Measurements from ENCODE around the gene NUDT16. TPM values are rescaled to one million over a fixed set of nuclear protein-coding genes. Genes with fewer than 3 reads are reported as not detected.
"Not testable (repeated sequence)": the region's sequence is repeated elsewhere in the genome, so short reads cannot be mapped to it uniquely, and the experiment has no call there.

The NUDT16 gene
- polyA plus RNA-seq, 4 donors, result 21.8 to 42.6 (median 40.7) TPM

- DNase-seq (ENCODE audit: low read depth in 4 of 4, low spot score in 3 of 4), result not testable (repeated sequence)
Measured at GRCh38 chr3:131380821-131381444, 641 bp upstream of the NUDT16 start.

DNA sequence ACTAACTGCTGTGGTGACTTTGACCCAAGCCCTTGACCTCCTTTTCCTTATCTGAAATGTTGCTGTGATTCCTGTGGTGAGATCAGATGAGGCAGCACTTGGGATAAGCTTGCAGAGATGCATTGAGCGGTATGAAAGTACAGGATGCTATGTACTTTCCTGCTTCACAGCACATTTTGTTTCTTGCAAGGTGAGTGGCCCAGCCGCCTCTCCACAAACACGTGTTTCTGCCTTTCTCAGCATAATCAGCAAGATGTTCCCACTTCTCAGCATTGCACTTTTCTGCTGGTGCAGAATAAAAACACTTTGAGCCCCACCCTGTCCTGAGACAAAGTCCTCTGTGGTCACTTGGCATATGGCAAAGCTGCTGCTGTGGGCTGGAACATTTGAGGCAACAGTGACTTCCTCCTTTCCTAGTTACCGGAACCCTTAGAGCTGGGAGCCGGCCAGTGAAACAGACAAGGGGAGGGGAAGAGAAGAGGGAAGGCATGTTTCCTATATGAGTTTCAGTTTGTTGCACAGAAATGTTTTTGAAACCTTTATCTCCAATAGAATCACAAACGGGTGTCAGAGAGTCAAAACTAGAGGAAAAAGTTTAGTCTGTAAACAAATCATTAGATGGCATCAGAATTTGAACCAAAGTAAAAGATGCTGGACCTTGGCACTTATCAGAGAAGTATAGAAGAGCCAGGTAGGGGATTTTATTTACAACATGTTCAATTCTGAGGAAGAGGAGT lies 5.0 kb downstream of the NUDT16 start:
- no peak for DNase-seq (ENCODE audit: low read depth in 4 of 4, low spot score in 3 of 4)

- no peak for DNase-seq (ENCODE audit: low read depth in 4 of 4, low spot score in 3 of 4)
Measured at GRCh38 chr3:131387796-131388489, 6.4 kb downstream of the NUDT16 start.

GRCh38 chr3:131388490-131388799 lies 6.9 kb downstream of the NUDT16 start:
- DNase-seq (ENCODE audit: low read depth in 4 of 4, low spot score in 3 of 4), result no peak

- no peak for DNase-seq (ENCODE audit: low read depth in 4 of 4, low spot score in 3 of 4)
Measured at GRCh38 chr3:131390331-131390730, 8.8 kb downstream of the NUDT16 start.

DNA sequence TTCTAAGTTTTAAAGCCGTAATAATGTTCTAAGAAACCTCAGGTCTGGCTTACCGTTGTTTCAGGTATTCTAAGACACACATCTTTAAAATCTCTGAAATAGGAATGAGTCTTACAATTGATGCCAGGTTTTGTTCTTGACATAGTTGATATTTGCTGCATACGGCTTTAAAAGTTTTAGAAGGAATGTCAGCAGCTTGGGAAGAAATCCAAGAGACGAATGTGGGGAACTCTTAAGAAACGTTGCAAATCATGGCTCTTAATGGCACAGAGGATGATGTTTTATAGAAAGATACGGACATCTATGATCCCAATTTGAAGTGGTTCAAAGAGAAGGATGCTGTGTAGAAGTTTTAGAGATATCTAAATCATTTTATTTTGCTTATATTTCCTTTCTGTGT lies 11.5 kb downstream of the NUDT16 start:
- DNase-seq (ENCODE audit: low read depth in 4 of 4, low spot score in 3 of 4), result no peak

DNA sequence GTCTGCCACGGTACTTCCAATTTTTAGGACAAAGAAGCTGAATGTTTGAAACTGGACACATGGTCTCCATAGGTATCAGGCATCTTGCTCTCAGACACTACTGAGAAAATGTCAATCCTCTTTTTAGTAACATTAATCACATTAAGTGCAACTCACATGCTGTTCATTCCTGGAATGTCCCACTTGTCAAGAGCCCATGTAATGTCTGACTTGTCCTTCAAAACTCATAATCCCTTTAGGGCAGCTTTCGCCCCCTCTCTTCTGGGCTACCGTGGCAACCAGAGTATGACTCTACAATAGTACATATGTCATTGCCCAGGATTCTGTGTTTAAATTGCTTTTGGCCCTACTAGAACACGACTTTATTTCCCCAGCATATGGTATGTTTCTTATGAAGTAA lies 12.3 kb downstream of the NUDT16 start:
- no peak for DNase-seq (ENCODE audit: low read depth in 4 of 4, low spot score in 3 of 4)

GRCh38 chr3:131394400-131394799 lies 12.8 kb downstream of the NUDT16 start:
- no peak for DNase-seq (ENCODE audit: low read depth in 4 of 4, low spot score in 3 of 4)

DNA sequence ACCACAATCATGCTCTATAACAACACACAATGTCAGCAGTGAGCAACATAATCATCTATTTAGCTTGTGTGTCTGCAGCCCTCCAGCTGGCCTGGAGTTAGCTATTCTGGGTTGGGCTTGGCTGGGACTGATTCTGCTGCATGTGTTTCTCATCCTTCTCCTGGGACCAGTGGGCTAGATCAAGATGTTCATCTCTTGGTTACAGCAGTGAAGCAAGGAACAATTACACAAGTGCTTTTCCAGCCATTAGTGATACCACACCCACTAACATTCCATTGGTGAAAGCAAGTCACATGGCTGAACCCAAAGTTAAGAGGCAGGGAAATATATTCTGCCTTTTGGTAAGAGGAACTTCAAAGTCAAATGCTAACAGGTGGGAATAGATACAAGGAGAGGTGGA lies 14.6 kb downstream of the NUDT16 start:
- DNase-seq (ENCODE audit: low read depth in 4 of 4, low spot score in 3 of 4), result no peak

GRCh38 chr3:131397889-131398288 lies 16.3 kb downstream of the NUDT16 start:
- DNase-seq (ENCODE audit: low read depth in 4 of 4, low spot score in 3 of 4), result no peak

- no peak for DNase-seq (ENCODE audit: low read depth in 4 of 4, low spot score in 3 of 4)
Measured at GRCh38 chr3:131401978-131402377, 20.4 kb downstream of the NUDT16 start.

- no peak for DNase-seq (ENCODE audit: low read depth in 4 of 4, low spot score in 3 of 4)
Measured at GRCh38 chr3:131402391-131403039, 20.9 kb downstream of the NUDT16 start.

GRCh38 chr3:131403216-131403895 lies 21.8 kb downstream of the NUDT16 start:
- no peak for DNase-seq (ENCODE audit: low read depth in 4 of 4, low spot score in 3 of 4)

GRCh38 chr3:131405411-131405810 lies 23.8 kb downstream of the NUDT16 start:
- DNase-seq (ENCODE audit: low read depth in 4 of 4, low spot score in 3 of 4), result no peak

- DNase-seq (ENCODE audit: low read depth in 4 of 4, low spot score in 3 of 4), result no peak
Measured at GRCh38 chr3:131406274-131406673, 24.7 kb downstream of the NUDT16 start.

DNA sequence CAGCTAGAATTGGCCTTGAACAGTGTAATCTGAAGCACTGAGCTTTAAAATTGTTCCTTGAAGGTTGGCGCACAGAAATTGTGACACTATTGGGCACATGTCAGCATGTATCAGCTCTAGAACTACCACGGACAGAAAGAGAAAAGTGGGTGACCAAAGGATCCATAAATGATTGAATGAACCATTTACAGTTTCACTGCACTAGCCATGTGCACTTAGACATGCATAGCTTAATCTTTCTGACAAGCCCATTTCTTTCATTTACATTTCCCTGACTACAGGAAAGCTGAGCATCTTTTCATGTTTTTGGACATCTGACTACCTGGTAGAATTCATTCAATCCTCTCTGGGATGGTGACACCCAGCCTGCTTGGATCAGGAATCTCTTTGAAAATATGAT lies 36.2 kb downstream of the NUDT16 start:
- no peak for DNase-seq (ENCODE audit: low read depth in 4 of 4, low spot score in 3 of 4)

DNA sequence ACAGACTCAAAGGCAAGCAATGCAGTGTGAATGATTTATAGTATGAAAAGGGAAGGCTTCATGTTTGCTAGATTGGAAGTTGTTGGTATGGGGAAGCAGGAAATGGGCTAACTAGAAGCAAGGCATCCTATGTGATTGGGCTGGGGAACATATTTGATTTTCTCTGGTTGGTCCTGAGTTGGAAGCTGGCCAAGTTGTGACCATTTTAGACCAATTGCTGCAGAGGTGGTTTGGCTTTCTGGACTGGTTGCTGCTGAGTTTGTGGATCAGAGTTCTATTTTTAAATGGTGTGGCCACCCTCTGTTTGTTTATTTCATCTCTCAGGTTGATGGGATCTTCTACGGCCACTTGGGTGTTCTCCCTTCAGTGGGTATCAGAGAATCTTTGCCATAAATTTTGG lies 39.7 kb downstream of the NUDT16 start:
- DNase-seq (ENCODE audit: low read depth in 4 of 4, low spot score in 3 of 4), result no peak

- no peak for DNase-seq (ENCODE audit: low read depth in 4 of 4, low spot score in 3 of 4)
Measured at GRCh38 chr3:131421957-131422498, 40.5 kb downstream of the NUDT16 start.

GRCh38 chr3:131427226-131427625 lies 45.7 kb downstream of the NUDT16 start:
- no peak for DNase-seq (ENCODE audit: low read depth in 4 of 4, low spot score in 3 of 4)

GRCh38 chr3:131431754-131432153 lies 50.2 kb downstream of the NUDT16 start:
- DNase-seq (ENCODE audit: low read depth in 4 of 4, low spot score in 3 of 4), result no peak

DNA sequence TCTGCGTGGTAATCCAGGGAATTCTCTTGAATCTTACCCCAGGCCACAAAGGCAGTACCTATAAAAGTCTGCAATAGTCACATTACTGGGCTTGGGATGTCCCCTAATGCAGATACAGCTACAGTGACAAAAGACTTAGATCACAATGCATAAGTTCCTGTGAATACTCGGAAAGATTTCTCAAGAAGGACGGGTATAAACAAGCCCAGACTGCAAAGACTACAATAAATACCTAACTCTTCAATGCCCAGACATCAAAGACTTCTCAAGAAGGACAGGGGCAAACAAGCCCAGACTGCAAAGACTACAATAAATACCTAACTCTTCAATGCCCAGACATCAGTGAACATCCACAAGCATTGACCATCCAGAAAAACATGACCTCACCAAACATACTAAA lies 50.9 kb downstream of the NUDT16 start:
- DNase-seq (ENCODE audit: low read depth in 4 of 4, low spot score in 3 of 4), result no peak

Data from left renal pelvis (tissue), 4 donors.